ENCODE measurements around the gene EFHC2. TPM values are rescaled to one million over a fixed set of nuclear protein-coding genes. Genes with fewer than 3 reads are reported as not detected.

EFHC2 gene
- total and polyA plus RNA-seq, 10 of the 15 experiments (the other 5 are each of a cell fraction or from before 2014, with no cell fraction given), result 0.56 TPM; not detected in 9

GRCh38 chrX:44392767-44393166 is 49.3 kb upstream of the EFHC2 start (continued):
- no peak for TF ChIP-seq ZBTB40 (IDR thresholded peaks at IDR 0.05; ENCODE audit: borderline replicate concordance)
- TF ChIP-seq TBL1XR1 (IDR thresholded peaks at IDR 0.05; ENCODE audit: low read depth, low read length), result no peak
- TF ChIP-seq IKZF1 (conservative IDR thresholded peaks at IDR 0.05), result no peak
- TF ChIP-seq HCFC1 (IDR thresholded peaks at IDR 0.05; ENCODE audit: low read length), result no peak
- no peak for TF ChIP-seq FOS (IDR thresholded peaks at IDR 0.05; ENCODE audit: borderline replicate concordance, extremely low read depth, insufficient read length)
- no peak for TF ChIP-seq WRNIP1 (IDR thresholded peaks at IDR 0.05; ENCODE audit: borderline replicate concordance, low read depth, low read length)
- TF ChIP-seq ELK1 (IDR thresholded peaks at IDR 0.05; ENCODE audit: low read depth, low read length), result no peak
- TF ChIP-seq PRDM15 (CRISPR knock-in tag; IDR thresholded peaks at IDR 0.05), result no peak
- no peak for TF ChIP-seq MXI1 (IDR thresholded peaks at IDR 0.05; ENCODE audit: low read depth, low read length)

Data from GM12878 (cell line).